Ureter (tissue), 1 donor: ENCODE data around the gene AQP12A. TPM values are rescaled to one million over a fixed set of nuclear protein-coding genes. Genes with fewer than 3 reads are reported as not detected.

Source experiments
- DNase-seq: peaks from one replicate; pipeline ENCODE4 v3.0.0-alpha.2; 2020; ENCODE audit warnings: low spot score
- total RNA-seq: library from RNA; stranded (reverse); gene quantifications from one replicate; pipeline ENCODE4 v1.2.4, GENCODE V29; 2023
- donor health status: DM: yes; HTN: yes; CAD: no.

AQP12A gene
- not detected for total RNA-seq

- DNase-seq = peak; percentile 32
Measured at GRCh38 chr2:240691631-240692420, at the start of gene AQP12A. Gene AQP12A (plus strand): TSS chr2:240691866. CDS start chr2:240691914, 48 bp downstream.

GRCh38 chr2:240642061-240642805 lies 49.4 kb upstream of the AQP12A start:
- peak; percentile 33 for DNase-seq

GRCh38 chr2:240642806-240643092 lies 48.9 kb upstream of the AQP12A start:
- DNase-seq = no peak

GRCh38 chr2:240643093-240643810 lies 48.4 kb upstream of the AQP12A start:
- DNase-seq = peak; percentile 35

- no peak for DNase-seq
Measured at GRCh38 chr2:240643811-240644150, 47.9 kb upstream of the AQP12A start.

- DNase-seq = peak; percentile 41
Measured at GRCh38 chr2:240644171-240644651, 47.5 kb upstream of the AQP12A start.

GRCh38 chr2:240644859-240645301 lies 46.8 kb upstream of the AQP12A start:
- DNase-seq = no peak

GRCh38 chr2:240645346-240645745 lies 46.3 kb upstream of the AQP12A start:
- DNase-seq = no peak

- no peak for DNase-seq
Measured at GRCh38 chr2:240645801-240646175, 45.9 kb upstream of the AQP12A start.

GRCh38 chr2:240646176-240646899 lies 45.3 kb upstream of the AQP12A start:
- DNase-seq = no peak

GRCh38 chr2:240646900-240647502 lies 44.7 kb upstream of the AQP12A start:
- no peak for DNase-seq

GRCh38 chr2:240647503-240648154 lies 44.0 kb upstream of the AQP12A start:
- no peak for DNase-seq

GRCh38 chr2:240648155-240648649 lies 43.5 kb upstream of the AQP12A start:
- DNase-seq = no peak

- DNase-seq = no peak
Measured at GRCh38 chr2:240648650-240649275, 42.9 kb upstream of the AQP12A start.

- no peak for DNase-seq
Measured at GRCh38 chr2:240649331-240649730, 42.3 kb upstream of the AQP12A start.

- no peak for DNase-seq
Measured at GRCh38 chr2:240650254-240650965, 41.3 kb upstream of the AQP12A start.

- DNase-seq = no peak
Measured at GRCh38 chr2:240651185-240651584, 40.5 kb upstream of the AQP12A start.

GRCh38 chr2:240655931-240656886 lies 35.5 kb upstream of the AQP12A start:
- DNase-seq = no peak
